ENCODE measurements around the gene ACSL6.
"Not testable (repeated sequence)": the region's sequence is repeated elsewhere in the genome, so short reads cannot be mapped to it uniquely, and the experiment has no call there.

Gene ACSL6

DNA sequence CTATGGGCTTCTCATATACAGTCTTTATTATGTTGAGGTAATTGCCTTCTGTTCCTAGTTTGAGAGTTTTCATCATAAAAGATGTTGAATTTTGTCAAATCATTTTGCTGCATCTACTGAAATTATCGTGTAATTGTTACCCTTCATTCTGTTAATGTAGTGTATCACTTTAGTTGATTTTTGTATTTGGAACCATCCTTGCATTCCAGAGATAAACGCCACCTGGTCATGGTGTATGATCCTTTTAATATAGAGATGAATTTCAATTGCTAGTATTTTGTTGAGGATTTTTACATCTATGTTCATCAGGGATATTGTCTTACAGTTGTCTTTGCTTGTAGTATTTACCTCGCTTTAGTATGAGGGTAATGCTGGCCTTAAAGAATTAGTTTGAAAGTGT, 85.3 kb downstream of the ACSL6 start:
- no peak for DNase-seq

- DNase-seq, result no peak
Observed at GRCh38 chr5:131916481-131916880, 95.0 kb downstream of the ACSL6 start.

DNA sequence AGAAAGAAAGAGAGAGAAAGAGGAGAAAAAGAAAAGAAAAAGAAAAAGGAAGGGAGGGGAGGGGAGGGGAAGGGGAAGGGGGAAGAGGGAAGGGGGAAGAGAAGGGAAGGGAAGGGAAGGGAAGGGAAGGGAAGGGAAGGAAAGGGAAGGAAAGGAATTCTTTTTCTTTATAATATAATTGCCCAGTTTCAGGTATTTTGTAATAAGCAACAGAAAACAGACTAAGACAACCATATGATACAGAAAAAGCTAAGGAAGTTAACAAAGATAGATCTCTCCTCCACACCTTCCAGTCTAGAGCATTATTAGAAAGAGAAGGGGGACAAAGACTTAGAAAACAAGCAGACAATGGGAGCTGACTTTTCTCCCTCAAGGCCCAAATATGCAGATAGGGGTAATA, 97.0 kb downstream of the ACSL6 start:
- DNase-seq, result no peak

DNA sequence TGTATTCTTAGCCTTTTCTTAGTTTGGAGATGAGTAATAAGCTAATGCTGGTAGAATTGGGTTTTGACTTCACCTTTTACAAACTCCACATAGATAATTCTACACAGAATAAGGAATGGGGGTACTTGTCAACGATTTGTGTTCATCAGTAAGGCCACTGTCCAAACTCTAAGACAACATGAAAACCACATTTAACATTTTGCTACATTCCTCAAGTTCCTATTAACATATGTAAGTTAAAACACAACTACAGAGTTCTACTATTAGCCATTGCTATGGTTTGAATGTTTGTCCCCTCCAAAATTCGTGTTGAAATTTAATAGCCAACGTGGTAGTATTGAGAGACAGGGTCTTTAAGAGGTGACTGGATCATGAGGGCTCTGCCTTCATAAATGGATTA, 97.9 kb downstream of the ACSL6 start:
- DNase-seq, result no peak

GRCh38 chr5:131906668-131907067, 104.8 kb downstream of the ACSL6 start:
- no peak for DNase-seq

DNA sequence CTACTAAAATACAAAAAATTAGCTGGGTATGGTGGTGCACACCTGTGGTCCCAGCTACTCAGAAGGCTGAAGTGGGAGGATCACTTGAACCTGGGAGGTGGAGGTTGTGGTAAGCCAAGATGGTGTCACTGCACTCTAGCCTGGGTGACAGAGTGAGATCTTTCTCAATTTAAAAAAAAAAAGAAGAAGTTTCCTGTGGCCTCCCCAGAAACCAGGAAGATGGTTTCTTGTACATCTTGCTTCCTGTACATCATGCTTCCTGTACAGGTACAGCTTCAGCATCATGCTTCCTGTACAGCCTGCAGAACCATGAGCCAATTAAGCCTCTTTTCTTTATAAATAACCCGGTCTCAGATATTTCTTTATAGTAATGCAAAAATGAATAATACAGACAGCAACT, 109.2 kb downstream of the ACSL6 start:
- DNase-seq, result not testable (repeated sequence)
